Stimulated activated CD4-positive, alpha-beta T cell treated with anti-CD3 and anti-CD28 coated beads, TNF-alpha, amount 100 ng/mL, for 48 hours (primary cell): Measurements from ENCODE around the gene ADH1A.
"Not testable (repeated sequence)": the region's sequence is repeated elsewhere in the genome, so short reads cannot be mapped to it uniquely, and the experiment has no call there.

Source experiments
- DNase-seq, 3 donors: peaks; one replicate each; pipeline ENCODE4 v3.0.0-alpha.2; 2020; ENCODE audit warnings: low read depth in 3 of 3

Gene ADH1A

GRCh38 chr4:99290848-99291786 is at the start of gene ADH1A:
Gene ADH1A (minus strand): TSS chr4:99290985. CDS start chr4:99290914, 71 bp downstream.
- no peak for DNase-seq

- no peak for DNase-seq
Observed at GRCh38 chr4:99339172-99339571, 48.4 kb upstream of the ADH1A start.

DNA sequence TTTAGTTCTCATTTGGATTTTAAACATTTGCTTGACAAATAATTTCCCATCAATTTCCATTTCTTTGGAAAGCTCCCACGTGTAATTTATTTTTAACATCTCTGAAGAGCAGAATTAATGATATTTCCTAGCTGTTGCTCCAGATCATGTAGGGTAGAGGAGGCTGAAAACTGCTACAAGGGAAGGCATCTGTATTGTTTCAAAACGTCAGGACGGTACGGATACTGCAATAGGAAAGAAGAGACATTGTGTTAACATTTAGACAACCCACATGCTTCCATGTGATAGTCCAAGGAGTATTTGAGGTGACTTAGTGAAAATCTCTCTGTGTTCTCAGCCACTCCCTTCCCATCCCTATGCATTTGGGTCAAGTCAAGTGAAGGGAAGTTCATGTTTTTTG is 45.8 kb upstream of the ADH1A start:
- DNase-seq = no peak

- DNase-seq = no peak
Observed at GRCh38 chr4:99334880-99335279, 44.1 kb upstream of the ADH1A start.

DNA sequence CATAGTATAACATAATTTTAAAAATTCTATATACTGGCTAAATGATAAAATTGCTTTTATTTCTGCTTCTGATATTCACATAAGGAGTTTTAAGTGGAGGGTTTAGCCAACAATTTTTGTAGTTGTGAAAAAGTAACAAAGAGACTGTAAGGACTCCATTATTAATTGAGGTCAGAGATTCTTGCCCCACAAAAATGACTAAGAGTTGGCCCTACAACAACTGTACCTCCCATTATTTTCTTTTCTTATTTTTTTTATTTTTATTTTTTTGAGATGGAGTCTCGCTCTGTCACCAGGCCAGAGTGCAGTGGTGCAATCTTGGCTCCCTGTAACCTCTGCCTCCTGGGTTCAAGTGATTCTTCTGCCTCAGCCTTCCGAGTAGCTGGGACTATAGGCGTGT is 39.9 kb upstream of the ADH1A start:
- DNase-seq = no peak

GRCh38 chr4:99329876-99330275 is 39.1 kb upstream of the ADH1A start:
- DNase-seq = no peak

GRCh38 chr4:99324979-99325378 is 34.2 kb upstream of the ADH1A start:
- no peak for DNase-seq

GRCh38 chr4:99324361-99324760 is 33.6 kb upstream of the ADH1A start:
- DNase-seq = no peak

GRCh38 chr4:99323756-99324155 is 33.0 kb upstream of the ADH1A start:
- DNase-seq = no peak

DNA sequence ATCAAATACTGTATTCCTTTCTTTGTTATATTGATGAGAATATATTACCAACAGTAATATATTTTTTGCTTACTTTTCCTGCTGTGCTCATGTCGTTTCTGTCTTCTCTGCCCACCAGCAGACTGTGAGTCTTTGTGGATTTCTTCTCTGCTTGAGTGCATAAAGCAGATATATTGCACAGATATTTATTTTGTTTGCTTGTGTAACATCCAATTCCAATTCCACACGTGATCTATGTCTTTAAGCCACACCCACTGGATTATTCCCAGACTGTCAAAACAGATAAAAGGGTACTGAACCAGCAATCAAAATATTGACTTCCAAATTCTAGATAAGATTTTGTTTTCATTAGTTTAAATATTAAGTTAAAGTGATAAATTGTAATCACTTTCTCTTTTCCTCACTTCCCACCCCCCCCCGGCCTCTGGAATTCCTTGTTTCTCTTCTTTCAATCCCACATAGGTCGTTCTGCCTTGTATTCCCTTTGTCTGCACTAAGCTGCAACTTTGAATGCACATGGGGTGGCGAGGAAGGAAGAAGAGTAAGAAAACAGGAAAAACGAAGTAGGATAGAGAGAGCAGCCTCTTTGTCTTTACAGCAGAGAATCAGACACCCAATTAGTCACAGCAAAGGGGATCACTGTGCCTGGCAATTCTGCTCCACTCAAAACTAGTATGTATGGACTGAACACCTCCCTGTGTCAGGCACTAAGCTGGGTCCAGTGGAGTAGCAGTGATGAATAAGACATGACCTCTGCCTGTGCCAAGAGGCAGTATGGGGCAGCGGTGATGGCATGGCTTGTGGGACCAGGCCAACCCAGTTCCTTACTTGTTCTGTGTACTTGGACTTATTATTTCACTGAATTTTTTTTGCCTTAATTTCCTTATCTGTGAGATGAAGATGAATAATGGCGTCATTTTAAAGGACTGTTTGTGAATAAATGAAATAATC is 30.7 kb upstream of the ADH1A start, which contains the start of gene ADH1B:
Gene ADH1B (minus strand): TSS at position 161 of the 951 bp plus-strand sequence. CDS start 70 bp downstream, at position 91.
- no peak for DNase-seq

DNA sequence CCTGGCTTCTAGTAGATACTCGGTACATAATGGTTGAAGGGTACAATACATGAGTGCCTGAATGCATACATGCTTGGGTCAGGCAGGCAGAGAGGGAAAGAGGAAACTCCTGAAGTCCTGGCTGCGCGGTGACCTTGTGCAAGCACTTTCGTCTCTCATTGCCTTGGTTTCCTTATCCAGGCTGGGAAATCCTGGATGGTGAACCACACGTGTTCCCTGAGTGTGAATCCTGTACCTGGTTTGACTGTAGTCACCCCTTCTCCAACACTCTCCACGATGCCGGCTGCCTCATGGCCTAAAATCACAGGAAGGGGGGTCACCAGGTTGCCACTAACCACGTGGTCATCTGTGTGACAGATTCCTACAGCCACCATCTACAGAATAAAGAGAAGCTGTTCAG is 27.0 kb upstream of the ADH1A start:
- not testable (repeated sequence) for DNase-seq

GRCh38 chr4:99317354-99317753 is 26.6 kb upstream of the ADH1A start:
- DNase-seq = no peak

DNA sequence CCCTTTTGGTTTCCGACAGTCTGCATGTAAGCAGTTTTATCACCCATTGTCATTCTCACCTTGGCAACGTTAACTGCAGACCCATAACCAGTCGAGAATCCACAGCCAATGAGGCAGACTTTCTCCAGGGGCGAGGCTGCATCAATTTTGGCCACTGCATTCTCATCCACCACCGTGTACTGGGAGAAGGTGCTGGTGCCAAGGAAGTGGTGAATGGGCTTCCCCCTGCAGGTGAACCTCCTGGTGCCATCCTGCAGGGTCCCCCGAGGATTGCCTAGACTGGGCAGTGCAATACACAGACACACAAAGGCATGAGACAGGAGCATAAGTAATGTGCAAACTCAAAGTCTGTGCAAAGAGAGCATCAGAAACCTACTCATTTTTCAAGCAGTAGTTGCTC is 25.1 kb upstream of the ADH1A start:
- no peak for DNase-seq

GRCh38 chr4:99314211-99314610 is 23.4 kb upstream of the ADH1A start:
- no peak for DNase-seq

DNA sequence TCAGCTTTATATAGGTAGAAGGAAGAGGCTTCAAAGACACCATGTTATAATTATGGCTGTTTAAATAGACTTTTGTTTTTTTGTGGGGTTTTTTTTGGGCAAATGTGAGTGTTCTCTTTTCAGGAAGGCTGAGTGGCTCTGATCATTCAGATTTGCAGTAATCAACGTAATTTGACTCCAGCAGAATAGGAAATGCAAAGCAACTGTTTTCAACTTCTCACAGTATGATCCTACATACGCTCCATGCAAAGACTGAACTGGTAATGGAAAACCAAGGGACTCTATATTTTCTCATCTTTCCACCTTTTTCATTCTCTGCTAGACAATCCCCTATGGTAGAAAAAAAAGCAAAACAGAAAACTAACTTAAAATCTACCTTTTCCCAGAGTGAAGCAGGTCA is 19.6 kb upstream of the ADH1A start:
- DNase-seq = no peak

- no peak for DNase-seq
Observed at GRCh38 chr4:99305638-99306400, 15.0 kb upstream of the ADH1A start.

DNA sequence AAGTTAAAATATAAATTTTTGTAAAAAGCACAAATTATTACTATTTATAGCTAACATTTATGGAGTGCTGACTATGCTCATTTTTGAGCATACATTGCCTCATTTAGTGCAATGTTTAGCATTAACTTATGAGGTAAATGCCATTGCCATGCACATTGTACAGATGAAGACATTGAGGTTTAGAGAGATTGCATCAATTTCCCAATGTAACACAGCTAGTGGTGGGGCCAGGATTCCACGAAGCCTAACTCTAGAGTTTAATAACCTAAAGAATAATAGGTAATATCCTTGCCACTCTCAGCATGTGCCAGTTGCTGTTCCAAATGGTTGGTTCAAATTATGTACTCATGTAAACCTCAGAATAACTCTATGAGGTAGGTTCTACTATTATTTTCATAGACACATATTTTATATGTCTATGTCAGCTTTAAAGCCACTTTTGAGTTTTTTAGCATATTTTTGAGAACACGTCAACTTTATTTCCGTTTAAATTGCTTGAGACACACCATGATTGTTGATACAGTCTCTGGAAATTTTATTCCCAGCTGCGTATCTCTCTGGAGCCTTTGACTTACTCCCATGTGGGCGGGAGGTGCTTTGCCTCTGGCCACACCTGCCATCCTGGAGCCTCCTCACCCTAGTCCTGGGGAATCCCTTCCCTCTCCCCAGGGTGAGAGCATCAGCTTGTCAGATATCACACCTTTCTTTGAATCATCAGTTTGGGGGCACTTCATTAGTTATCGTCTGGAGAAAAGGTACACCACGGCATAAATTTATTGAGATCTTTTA is 10.8 kb upstream of the ADH1A start:
- no peak for DNase-seq

DNA sequence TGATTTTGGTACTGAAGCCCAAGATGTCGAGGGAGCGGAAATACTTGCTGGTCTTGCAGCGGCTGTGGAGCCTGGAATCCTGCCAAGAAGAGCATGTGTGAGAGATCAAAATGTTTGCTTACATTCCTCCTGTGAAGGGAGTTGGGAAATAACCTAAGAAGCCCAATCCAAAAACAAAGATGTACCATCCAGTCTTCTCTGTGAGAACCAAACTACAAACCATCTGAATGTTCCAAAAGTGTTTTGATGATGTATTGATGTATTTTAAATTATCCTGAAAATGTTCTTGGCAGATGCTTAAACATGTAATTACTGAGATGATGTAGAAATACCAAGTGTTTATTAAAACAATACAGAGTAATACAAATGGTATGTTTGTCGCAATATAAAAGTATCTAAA is 10.1 kb upstream of the ADH1A start:
- no peak for DNase-seq

- no peak for DNase-seq
Observed at GRCh38 chr4:99293357-99293756, 2.6 kb upstream of the ADH1A start.

GRCh38 chr4:99285387-99285786 is 5.4 kb downstream of the ADH1A start:
- DNase-seq = no peak

- no peak for DNase-seq
Observed at GRCh38 chr4:99282731-99283130, 8.1 kb downstream of the ADH1A start.
